GM12875 (cell line): ENCODE results near the gene LY86.

Source experiments
- H3K4me3 ChIP-seq: one replicate; pipeline ENCODE4 v1.5.1; 2011; ENCODE audit warnings: low read depth, low read length, control low read depth
- TF ChIP-seq, protein P1 (sequence below): IDR thresholded peaks from 2 replicates; pipeline ENCODE4 v1.5.1; 2011; ENCODE audit warnings: low read depth, mild to moderate bottlenecking, control low read depth, inconsistent platforms, low read length, moderate library complexity, borderline replicate concordance; ENCODE audit not compliant: insufficient read depth

Gene LY86

DNA sequence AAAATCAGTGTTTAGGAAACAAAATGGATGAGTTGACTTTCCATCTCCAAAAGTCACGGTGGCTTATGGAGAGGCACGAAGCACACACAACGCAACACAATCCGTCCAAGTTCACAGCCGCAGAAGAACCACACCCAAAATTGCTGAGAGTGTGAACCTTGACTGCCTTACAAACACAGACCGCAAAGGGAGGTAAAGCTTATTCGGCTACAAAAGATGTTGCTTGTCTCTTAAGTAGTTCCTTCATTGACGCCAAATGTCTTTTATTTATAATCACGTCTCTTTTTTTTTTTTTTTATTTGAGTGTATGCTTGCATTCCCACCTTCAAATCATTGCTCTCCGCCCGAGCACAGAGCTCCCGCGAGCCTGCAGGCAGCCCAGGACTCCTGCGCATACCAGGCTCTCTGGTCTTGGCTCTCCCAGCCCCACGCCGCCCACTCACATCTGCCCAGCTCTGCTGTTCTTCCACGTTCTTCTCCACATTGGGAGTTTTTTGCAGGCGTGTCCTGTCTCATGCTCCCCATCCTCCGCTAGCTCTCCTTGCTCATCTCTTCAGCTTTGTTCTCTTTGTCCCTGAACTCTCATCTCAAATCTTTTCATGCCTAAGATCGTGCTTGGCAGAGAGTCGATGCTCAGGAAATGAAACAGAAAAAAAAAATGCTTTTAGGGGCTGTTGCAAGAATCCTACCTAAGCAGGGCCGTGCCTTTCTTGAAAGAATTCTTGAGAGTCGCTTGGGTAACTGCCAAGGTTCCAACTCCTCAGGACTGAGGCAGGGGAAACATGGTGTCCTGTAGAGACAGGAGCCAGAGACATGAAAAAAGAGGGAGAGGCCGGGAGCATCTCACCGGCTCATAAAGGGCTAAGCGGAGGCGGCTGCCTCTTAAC lies 25.8 kb downstream of the LY86 start:
- no peak overlapping the region for H3K4me3 ChIP-seq
- TF ChIP-seq, protein P1, sequence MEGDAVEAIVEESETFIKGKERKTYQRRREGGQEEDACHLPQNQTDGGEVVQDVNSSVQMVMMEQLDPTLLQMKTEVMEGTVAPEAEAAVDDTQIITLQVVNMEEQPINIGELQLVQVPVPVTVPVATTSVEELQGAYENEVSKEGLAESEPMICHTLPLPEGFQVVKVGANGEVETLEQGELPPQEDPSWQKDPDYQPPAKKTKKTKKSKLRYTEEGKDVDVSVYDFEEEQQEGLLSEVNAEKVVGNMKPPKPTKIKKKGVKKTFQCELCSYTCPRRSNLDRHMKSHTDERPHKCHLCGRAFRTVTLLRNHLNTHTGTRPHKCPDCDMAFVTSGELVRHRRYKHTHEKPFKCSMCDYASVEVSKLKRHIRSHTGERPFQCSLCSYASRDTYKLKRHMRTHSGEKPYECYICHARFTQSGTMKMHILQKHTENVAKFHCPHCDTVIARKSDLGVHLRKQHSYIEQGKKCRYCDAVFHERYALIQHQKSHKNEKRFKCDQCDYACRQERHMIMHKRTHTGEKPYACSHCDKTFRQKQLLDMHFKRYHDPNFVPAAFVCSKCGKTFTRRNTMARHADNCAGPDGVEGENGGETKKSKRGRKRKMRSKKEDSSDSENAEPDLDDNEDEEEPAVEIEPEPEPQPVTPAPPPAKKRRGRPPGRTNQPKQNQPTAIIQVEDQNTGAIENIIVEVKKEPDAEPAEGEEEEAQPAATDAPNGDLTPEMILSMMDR = no peak

- H3K4me3 ChIP-seq = no peak overlapping the region
- TF ChIP-seq, protein P1 = no peak
These were observed 26.4 kb downstream of the LY86 start for GRCh38 chr6:6614983-6615349.

DNA sequence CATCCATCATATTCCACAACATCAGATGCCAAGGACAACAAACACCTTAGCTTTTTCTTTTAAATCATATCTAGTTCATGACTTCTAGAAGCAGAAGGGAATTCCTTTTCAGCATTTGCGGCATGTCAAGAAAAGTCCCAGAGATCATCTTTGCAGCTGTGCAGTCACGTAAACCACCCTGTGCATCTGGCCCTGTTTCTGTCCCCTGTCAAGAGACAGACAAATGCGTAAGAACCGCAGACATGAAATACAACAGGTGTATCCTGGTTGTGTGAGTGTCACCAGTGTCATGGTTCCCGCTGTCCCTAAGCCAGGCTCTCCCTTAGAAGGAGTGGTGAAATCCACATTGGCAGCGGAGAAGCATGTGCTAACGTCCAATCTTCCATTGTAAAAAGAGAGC lies 28.1 kb downstream of the LY86 start:
- TF ChIP-seq, protein P1 = no peak
- H3K4me3 ChIP-seq = no peak overlapping the region

GRCh38 chr6:6619021-6619794 lies 30.7 kb downstream of the LY86 start:
- no peak overlapping the region for H3K4me3 ChIP-seq
- TF ChIP-seq, protein P1 = no peak

DNA sequence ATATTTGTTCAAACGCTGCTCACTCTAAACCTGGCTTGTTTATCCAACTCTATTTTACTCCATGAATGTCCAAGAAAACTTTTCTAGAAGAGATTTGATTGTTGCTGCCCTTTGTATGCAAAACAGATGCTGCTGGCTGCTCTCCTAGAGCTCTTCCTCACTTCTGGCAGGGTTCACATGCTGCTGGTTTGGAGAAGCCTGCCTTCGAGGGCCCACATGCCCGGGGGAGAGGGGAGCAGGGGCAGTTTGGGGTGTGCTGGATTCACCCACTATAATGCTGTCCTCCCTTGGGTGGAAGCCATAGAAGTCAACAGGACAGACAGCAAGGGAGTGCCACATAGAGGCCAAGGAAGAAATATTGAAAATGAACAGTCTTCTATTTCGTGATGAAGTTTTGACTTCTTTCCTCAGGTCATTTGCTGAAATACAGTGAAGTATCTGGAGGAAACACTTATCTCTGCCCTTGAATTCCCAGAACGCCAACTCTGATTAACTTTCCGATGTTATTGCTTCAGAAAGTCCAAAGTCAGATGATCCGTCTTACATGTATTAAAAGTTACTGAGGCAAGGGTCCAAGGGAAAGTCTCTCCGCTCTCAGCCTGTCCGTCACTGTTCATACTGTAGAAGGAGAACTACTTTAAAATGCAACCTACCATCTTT lies 32.4 kb downstream of the LY86 start:
- no peak overlapping the region for H3K4me3 ChIP-seq
- TF ChIP-seq, protein P1 = no peak

DNA sequence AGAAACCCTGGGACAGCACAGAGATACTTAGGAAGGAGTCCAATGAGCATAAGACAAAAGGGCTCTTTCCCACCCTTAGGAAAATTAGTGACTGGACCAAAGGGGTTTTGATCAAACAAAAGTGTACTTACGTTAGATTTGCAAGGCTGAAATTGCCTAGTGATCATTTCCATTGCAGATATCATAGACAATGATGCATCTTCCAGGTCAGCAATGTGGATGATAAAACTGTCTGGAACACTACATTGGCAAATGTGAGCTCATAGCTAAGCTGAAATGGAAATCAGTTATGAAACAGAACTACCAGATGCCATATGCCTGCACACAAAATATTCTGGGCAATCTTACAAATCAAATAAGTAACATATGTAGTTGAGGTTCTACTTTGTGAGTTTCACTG lies 34.0 kb downstream of the LY86 start:
- H3K4me3 ChIP-seq = no peak overlapping the region
- TF ChIP-seq, protein P1 = no peak
